K562 (cell line): ENCODE results near the gene ACBD4. TPM values are rescaled to one million over a fixed set of nuclear protein-coding genes. Genes with fewer than 3 reads are reported as not detected.

Source experiments
- ATAC-seq: fragments of 200-7000 bp; cut with Tn5 transposase; 3 replicates; pipeline ENCODE4 v1.9.1; 2020; ENCODE audit warnings: moderate library complexity
- BruUV-seq: library from RNA; stranded (reverse); fragments of 400-500 nt; replicated peaks from 2 replicates; lab custom pipeline; 2021; lab: Mats Ljungman, UMichigan
- CTCF ChIA-PET: fragments of 300-600 bp; formaldehyde crosslinking; extraction: SDS; loops from one replicate; lab custom pipeline; 2021; ENCODE audit warnings: low intra/inter-chr PET ratio; lab: Yijun Ruan, JAX
- POLR2A ChIA-PET: fragments of 300-600, 350-650 bp; sonication (Branson Sonifier 250); formaldehyde crosslinking; extraction: SDS; loops from one replicate; lab custom pipeline; 2021; ENCODE audit warnings: antibody characterized with exemption, inconsistent platforms; lab: Yijun Ruan, JAX
- DNase-seq, 4 experiments: peaks; one replicate each; pipeline versions ENCODE4 v3.0.0 to v3.0.0-alpha.2; 2011 to 2018; ENCODE audit warnings: low spot score in 3 of 4, mixed read lengths in 3 of 4; ENCODE audit errors: extremely low read depth in 1 of 4
- FAIRE-seq: peaks from 2 replicates; lab custom pipeline; 2011; peaks lifted over from hg19 to GRCh38; lab: Jason Lieb, UNC
- H2AFZ ChIP-seq: 2 replicates; pipeline ENCODE4 v1.6.0; 2011; ENCODE audit warnings: low read depth, low read length, control low read depth, inconsistent platforms
- H3K27ac ChIP-seq: fragments of 200-600 bp; 3 replicates; pipeline ENCODE4 v1.8.0; 2011; ENCODE audit warnings: low read depth, mild to moderate bottlenecking, control low read depth, inconsistent platforms, low read length, moderate library complexity, mixed read lengths; ENCODE audit errors: extremely low read depth
- H3K27me3 ChIP-seq, 2 experiments: fragments of 300-600 bp in 1 of 2; 2 replicates in 1 of 2; 3 replicates in 1 of 2; pipeline versions ENCODE4 v1.6.0 to v1.8.0; 2011; ENCODE audit warnings: inconsistent platforms in 2 of 2, low read length in 2 of 2, mild to moderate bottlenecking in 1 of 2, mixed read lengths in 1 of 2, moderate library complexity in 1 of 2; ENCODE audit not compliant: control insufficient read depth in 2 of 2, insufficient read depth in 2 of 2
- H3K36me3 ChIP-seq: fragments of 300-600 bp; 3 replicates; pipeline ENCODE4 v1.8.0; 2011; ENCODE audit warnings: mild to moderate bottlenecking, low read length, inconsistent platforms; ENCODE audit not compliant: control insufficient read depth, insufficient read depth
- H3K4me1 ChIP-seq, 2 experiments: fragments of 200-600 bp in 1 of 2; replicated peaks in 1 of 2; 2 replicates in 1 of 2; 3 replicates in 1 of 2; pipeline versions ENCODE4 v1.5.1 to v1.8.0; 2011; ENCODE audit warnings: inconsistent platforms in 2 of 2, low read length in 2 of 2, mild to moderate bottlenecking in 1 of 2, mixed read lengths in 1 of 2, moderate library complexity in 1 of 2; ENCODE audit not compliant: control insufficient read depth in 2 of 2, insufficient read depth in 2 of 2
- H3K4me2 ChIP-seq: 2 replicates; pipeline ENCODE4 v1.6.1; 2011; ENCODE audit warnings: low read length, control low read depth, inconsistent platforms, mixed read lengths; ENCODE audit not compliant: insufficient read depth
- H3K4me3 ChIP-seq: fragments of 200-600 bp; sonication (generic), shearing (Covaris generic); 2 replicates; pipeline ENCODE4 v1.5.1; 2016; ENCODE audit warnings: control low read depth, inconsistent platforms
- H3K79me2 ChIP-seq: fragments of 200-600 bp; 3 replicates; pipeline ENCODE4 v1.8.0; 2011; ENCODE audit warnings: low read length, inconsistent platforms; ENCODE audit not compliant: control insufficient read depth, insufficient read depth
- H3K9ac ChIP-seq, 2 experiments: 2 replicates each; pipeline versions ENCODE4 v1.6.0 to v1.6.1; 2011; ENCODE audit warnings: low read depth in 2 of 2, low read length in 2 of 2, control low read depth in 1 of 2, inconsistent platforms in 1 of 2, mild to moderate bottlenecking in 1 of 2, mixed read lengths in 1 of 2; ENCODE audit not compliant: insufficient read depth in 1 of 2
- H3K9me1 ChIP-seq: one replicate; pipeline ENCODE4 v1.6.0; 2011; ENCODE audit warnings: inconsistent platforms, mild to moderate bottlenecking, low read length, moderate library complexity; ENCODE audit not compliant: control insufficient read depth, insufficient read depth
- H3K9me3 ChIP-seq: replicated peaks from 2 replicates; pipeline ENCODE4 v1.5.1; 2011; ENCODE audit warnings: low read depth, low read length, inconsistent platforms; ENCODE audit not compliant: control insufficient read depth, insufficient read depth
- H4K20me1 ChIP-seq: replicated peaks from 2 replicates; pipeline ENCODE4 v1.6.1; 2011; ENCODE audit warnings: low read length, inconsistent platforms, mixed read lengths; ENCODE audit not compliant: control insufficient read depth, insufficient read depth
- BCLAF1 ChIP-seq, 2 experiments: fragments of 450-650 bp in 1 of 2; IDR thresholded peaks; 2 replicates each; pipeline ENCODE4 v1.6.1; 2011 to 2017; ENCODE audit warnings: low read depth in 2 of 2, antibody characterized with exemption in 1 of 2, borderline replicate concordance in 1 of 2, low read length in 1 of 2, mild to moderate bottlenecking in 1 of 2, mixed read lengths in 1 of 2; ENCODE audit not compliant: control insufficient read depth in 1 of 2
- C11orf30 ChIP-seq: fragments of 450-650 bp; IDR thresholded peaks from 2 replicates; pipeline ENCODE4 v1.6.1; 2016; ENCODE audit warnings: low read depth, mild to moderate bottlenecking
- EP300 ChIP-seq: IDR thresholded peaks from 2 replicates; pipeline ENCODE4 v1.6.1; 2012; ENCODE audit warnings: low read length, improper control_type of control experiment
- MECOM ChIP-seq: fragments of 250-450 bp; sonication (Bioruptor Pico); IDR thresholded peaks from 2 replicates; pipeline ENCODE4 v1.8.0; 2022; ENCODE audit warnings: inconsistent platforms
- TRIM25 ChIP-seq: fragments of 450-650 bp; IDR thresholded peaks from 2 replicates; pipeline ENCODE4 v1.7.0; 2016; ENCODE audit warnings: borderline replicate concordance
- ZNF184 ChIP-seq: sonication (generic); formaldehyde crosslinking; IDR thresholded peaks from 2 replicates; pipeline ENCODE4 v1.5.0; 2020; ENCODE audit warnings: missing genetic modification reagents
- WGBS: fragments of 100-300 bp; shearing (Covaris generic); methylation state at CpG from one replicate; pipeline ENCODE4 v1.1.6; 2016; ENCODE audit warnings: low coverage, mixed read lengths; ENCODE audit not compliant: insufficient coverage; ENCODE audit errors: missing lambda C conversion rate; 5-methylcytosine and 5-hydroxymethylcytosine counted together
- in situ Hi-C: fragments of 300-500 bp; cut with MboI; formaldehyde crosslinking; loops from 4 replicates; pipeline ENCODE4 v1.15.0; 2018; ENCODE audit warnings: inconsistent platforms, mixed read lengths
- intact Hi-C: fragments of 100-400 bp; cut with micrococcal nuclease; formaldehyde crosslinking; loops from 2 replicates; pipeline ENCODE4 v1.14.2; 2022
- polyA plus RNA-seq, 8 experiments: library from polyadenylated mRNA; depleted of rRNA in 4 of 8; stranded (reverse) in 5 of 8; unstranded in 3 of 8; fragments of >200 nt; fragmentation: Nextera tagmentation in 2 of 8; fragmentation: Illumina TruSeq in 1 of 8; extraction: Ambion mirVana in 2 of 8; extraction: Trizol in 1 of 8; gene quantifications; 2 replicates each; pipeline versions ENCODE4 v1.2.1 to v1.2.3, GENCODE V29; 2011 to 2014; ENCODE audit warnings: inconsistent platforms in 1 of 8, missing spikeins in 1 of 8
- total RNA-seq, 7 experiments: library from RNA; depleted of rRNA in 6 of 7; stranded (reverse); fragments of >200 nt in 6 of 7; fragmentation: Illumina TruSeq in 2 of 7; extraction: Trizol in 2 of 7; gene quantifications; 2 replicates each; pipeline versions ENCODE4 v1.2.1 to v1.2.3, GENCODE V29; 2011 to 2021; ENCODE audit warnings: low replicate concordance in 1 of 7
- TF ChIP-seq, protein P1 (sequence below): sonication (generic); formaldehyde crosslinking; IDR thresholded peaks from 2 replicates; pipeline ENCODE4 v1.8.0; 2023; ENCODE audit warnings: missing genetic modification reagents, mild to moderate bottlenecking, borderline replicate concordance
- TF ChIP-seq, protein P2 (sequence below): fragments of 250-450 bp; sonication (Bioruptor Pico); IDR thresholded peaks from 2 replicates; pipeline ENCODE4 v1.5.0; 2021; ENCODE audit warnings: mild to moderate bottlenecking, borderline replicate concordance

The ACBD4 gene
- total and polyA plus RNA-seq, 9 of the 15 experiments (the other 6 are each of a cell fraction or from before 2014, with no cell fraction given) = 0.14 to 6.9 (median 4.6) TPM

DNA sequence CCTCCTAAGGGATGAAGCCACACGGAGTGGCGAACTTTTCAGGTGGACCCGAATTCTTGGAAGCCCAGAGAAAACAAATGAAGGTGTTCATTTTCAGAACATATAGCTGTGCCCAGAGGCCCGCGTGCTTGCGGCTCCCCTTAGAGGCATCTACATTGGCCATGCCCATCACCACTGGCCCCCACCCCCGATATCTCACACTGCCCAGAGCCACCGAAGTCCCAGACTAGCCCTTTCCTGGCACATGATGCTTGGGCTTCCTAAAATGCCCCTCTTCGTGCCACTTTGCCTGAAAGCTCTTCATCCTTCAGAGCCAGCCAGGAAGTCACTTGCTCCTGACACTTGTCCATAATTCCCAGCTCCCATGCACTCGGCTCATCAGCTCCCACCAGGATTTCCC lies 10.7 kb downstream of the ACBD4 start:
- no peaks in the 10 kb centered on the region for H3K9me1 ChIP-seq
- in situ Hi-C loops = no loop called here
- no peak overlapping the region for H3K4me3 ChIP-seq
- H3K27ac ChIP-seq = peak overlapping the region; percentile 97
- no peak for ATAC-seq
- peaks cover 5% of the 10 kb centered on the region; the same call in 1 of the 2 replicates for H4K20me1 ChIP-seq
- WGBS = 84% methylated on average over 10 of the region's 10 CpGs
- peak overlapping the region; percentile 90 for H2AFZ ChIP-seq
- ChIA-PET POLR2A (interaction anchor here (0.7 to 10.1 kb wide), 6 partner anchors 11 to 173 kb away, joined by 3 to 497 read pairs (median 4); partner anchors contain the start of genes ACBD4 and HEXIM2), CTCF (no interaction called here)
- peak overlapping the region; percentile 88 for H3K4me2 ChIP-seq
- peak overlapping the region; percentile 96 to 99 for H3K9ac ChIP-seq
- BruUV-seq = no TSS peak
- intact Hi-C loops = no loop called here
- peaks cover 31 to 52% of the 10 kb centered on the region in 2 experiments for H3K4me1 ChIP-seq
- no peaks in the 10 kb centered on the region for H3K27me3 ChIP-seq
- FAIRE-seq = no peak
- peaks cover 3% of the 10 kb centered on the region; the same call in 1 of the 3 replicates for H3K36me3 ChIP-seq
- H3K9me3 ChIP-seq = no peaks in the 10 kb centered on the region
- H3K79me2 ChIP-seq = peaks cover 45% of the 10 kb centered on the region
- no peak for DNase-seq
- TF ChIP-seq TRIM25 (no peak), C11orf30 (no peak), ZNF184 (CRISPR knock-in tag) (no peak), MECOM (CRISPR knock-in tag) (no peak), BCLAF1 (IDR thresholded peaks at IDR 0.05; ENCODE audit: borderline replicate concordance in 1 of 2, control insufficient read depth in 1 of 2, low read depth in 2 of 2, low read length in 1 of 2) (no peak), EP300 (no peak)
- TF ChIP-seq, protein P1, sequence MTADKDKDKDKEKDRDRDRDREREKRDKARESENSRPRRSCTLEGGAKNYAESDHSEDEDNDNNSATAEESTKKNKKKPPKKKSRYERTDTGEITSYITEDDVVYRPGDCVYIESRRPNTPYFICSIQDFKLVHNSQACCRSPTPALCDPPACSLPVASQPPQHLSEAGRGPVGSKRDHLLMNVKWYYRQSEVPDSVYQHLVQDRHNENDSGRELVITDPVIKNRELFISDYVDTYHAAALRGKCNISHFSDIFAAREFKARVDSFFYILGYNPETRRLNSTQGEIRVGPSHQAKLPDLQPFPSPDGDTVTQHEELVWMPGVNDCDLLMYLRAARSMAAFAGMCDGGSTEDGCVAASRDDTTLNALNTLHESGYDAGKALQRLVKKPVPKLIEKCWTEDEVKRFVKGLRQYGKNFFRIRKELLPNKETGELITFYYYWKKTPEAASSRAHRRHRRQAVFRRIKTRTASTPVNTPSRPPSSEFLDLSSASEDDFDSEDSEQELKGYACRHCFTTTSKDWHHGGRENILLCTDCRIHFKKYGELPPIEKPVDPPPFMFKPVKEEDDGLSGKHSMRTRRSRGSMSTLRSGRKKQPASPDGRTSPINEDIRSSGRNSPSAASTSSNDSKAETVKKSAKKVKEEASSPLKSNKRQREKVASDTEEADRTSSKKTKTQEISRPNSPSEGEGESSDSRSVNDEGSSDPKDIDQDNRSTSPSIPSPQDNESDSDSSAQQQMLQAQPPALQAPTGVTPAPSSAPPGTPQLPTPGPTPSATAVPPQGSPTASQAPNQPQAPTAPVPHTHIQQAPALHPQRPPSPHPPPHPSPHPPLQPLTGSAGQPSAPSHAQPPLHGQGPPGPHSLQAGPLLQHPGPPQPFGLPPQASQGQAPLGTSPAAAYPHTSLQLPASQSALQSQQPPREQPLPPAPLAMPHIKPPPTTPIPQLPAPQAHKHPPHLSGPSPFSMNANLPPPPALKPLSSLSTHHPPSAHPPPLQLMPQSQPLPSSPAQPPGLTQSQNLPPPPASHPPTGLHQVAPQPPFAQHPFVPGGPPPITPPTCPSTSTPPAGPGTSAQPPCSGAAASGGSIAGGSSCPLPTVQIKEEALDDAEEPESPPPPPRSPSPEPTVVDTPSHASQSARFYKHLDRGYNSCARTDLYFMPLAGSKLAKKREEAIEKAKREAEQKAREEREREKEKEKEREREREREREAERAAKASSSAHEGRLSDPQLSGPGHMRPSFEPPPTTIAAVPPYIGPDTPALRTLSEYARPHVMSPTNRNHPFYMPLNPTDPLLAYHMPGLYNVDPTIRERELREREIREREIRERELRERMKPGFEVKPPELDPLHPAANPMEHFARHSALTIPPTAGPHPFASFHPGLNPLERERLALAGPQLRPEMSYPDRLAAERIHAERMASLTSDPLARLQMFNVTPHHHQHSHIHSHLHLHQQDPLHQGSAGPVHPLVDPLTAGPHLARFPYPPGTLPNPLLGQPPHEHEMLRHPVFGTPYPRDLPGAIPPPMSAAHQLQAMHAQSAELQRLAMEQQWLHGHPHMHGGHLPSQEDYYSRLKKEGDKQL (CRISPR knock-in tag) = no peak
- TF ChIP-seq, protein P2, sequence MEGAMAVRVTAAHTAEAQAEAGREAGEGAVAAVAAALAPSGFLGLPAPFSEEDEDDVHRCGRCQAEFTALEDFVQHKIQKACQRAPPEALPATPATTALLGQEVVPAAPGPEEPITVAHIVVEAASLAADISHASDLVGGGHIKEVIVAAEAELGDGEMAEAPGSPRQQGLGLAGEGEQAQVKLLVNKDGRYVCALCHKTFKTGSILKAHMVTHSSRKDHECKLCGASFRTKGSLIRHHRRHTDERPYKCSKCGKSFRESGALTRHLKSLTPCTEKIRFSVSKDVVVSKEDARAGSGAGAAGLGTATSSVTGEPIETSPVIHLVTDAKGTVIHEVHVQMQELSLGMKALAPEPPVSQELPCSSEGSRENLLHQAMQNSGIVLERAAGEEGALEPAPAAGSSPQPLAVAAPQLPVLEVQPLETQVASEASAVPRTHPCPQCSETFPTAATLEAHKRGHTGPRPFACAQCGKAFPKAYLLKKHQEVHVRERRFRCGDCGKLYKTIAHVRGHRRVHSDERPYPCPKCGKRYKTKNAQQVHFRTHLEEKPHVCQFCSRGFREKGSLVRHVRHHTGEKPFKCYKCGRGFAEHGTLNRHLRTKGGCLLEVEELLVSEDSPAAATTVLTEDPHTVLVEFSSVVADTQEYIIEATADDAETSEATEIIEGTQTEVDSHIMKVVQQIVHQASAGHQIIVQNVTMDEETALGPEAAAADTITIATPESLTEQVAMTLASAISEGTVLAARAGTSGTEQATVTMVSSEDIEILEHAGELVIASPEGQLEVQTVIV = no peak
